Astrocyte of the spinal cord (primary cell): ENCODE results near the gene FNBP1.
"Not testable (repeated sequence)": the region's sequence is repeated elsewhere in the genome, so short reads cannot be mapped to it uniquely, and the experiment has no call there.

Experiments used
- DNase-seq: peaks from one replicate; pipeline ENCODE4 v3.0.0; 2011; ENCODE audit warnings: low read depth, low spot score
- H3K4me3 ChIP-seq: 2 replicates; pipeline ENCODE4 v1.5.1; 2011; ENCODE audit warnings: low read depth, mild to moderate bottlenecking, low read length, moderate library complexity
- in situ Hi-C: cut with HindIII; loops from 2 replicates; pipeline ENCODE4 v1.10.0; 2017; ENCODE audit warnings: low sequenced_read_pairs
- TF ChIP-seq, protein P1 (sequence below): IDR thresholded peaks from 2 replicates; pipeline ENCODE4 v1.5.1; 2012; ENCODE audit warnings: low read depth, mild to moderate bottlenecking, low read length, inconsistent platforms

Gene FNBP1

DNA sequence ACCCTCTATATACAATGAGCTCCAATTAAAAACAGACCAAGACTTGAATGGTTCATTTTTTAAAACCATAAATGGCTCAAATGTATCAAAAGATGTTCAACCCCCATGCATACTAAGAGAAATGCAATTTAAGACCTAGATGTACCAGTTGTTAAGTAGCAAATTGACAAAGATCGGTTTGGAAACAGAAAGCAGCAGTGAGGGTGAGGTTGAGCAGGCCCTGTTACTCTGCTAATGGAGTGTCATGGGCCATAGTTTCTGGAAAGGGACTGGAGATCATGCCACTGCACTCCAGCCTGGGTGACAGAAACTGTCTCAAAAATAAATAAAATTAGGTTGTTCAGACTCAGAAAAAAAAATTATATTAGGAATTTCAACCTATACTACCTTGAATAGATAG, 55.0 kb downstream of the FNBP1 start:
- in situ Hi-C loops = no loop called here
- TF ChIP-seq, protein P1, sequence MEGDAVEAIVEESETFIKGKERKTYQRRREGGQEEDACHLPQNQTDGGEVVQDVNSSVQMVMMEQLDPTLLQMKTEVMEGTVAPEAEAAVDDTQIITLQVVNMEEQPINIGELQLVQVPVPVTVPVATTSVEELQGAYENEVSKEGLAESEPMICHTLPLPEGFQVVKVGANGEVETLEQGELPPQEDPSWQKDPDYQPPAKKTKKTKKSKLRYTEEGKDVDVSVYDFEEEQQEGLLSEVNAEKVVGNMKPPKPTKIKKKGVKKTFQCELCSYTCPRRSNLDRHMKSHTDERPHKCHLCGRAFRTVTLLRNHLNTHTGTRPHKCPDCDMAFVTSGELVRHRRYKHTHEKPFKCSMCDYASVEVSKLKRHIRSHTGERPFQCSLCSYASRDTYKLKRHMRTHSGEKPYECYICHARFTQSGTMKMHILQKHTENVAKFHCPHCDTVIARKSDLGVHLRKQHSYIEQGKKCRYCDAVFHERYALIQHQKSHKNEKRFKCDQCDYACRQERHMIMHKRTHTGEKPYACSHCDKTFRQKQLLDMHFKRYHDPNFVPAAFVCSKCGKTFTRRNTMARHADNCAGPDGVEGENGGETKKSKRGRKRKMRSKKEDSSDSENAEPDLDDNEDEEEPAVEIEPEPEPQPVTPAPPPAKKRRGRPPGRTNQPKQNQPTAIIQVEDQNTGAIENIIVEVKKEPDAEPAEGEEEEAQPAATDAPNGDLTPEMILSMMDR = no peak
- DNase-seq = no peak
- no peak overlapping the region for H3K4me3 ChIP-seq

DNA sequence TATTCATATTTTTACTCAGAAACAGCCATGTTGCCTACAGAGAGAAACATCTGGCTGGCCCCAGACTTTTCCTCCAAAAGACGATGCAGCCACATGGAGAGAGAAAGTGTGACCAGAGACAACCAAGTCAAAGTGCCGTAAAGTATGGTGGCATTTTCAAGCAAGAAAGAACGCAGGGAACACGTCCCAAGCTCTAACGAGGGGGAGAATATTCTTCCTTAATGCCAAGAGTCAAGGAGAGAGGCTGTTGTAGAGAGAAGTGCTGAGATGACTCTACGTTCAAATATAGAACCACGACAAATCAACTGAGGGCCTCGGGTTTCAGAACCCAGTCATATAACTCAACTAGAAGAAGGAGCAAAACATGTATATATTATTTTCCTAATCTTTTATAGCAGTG, 55.9 kb downstream of the FNBP1 start:
- no peak overlapping the region for H3K4me3 ChIP-seq
- TF ChIP-seq, protein P1 = no peak
- in situ Hi-C loops = no loop called here
- DNase-seq = no peak

DNA sequence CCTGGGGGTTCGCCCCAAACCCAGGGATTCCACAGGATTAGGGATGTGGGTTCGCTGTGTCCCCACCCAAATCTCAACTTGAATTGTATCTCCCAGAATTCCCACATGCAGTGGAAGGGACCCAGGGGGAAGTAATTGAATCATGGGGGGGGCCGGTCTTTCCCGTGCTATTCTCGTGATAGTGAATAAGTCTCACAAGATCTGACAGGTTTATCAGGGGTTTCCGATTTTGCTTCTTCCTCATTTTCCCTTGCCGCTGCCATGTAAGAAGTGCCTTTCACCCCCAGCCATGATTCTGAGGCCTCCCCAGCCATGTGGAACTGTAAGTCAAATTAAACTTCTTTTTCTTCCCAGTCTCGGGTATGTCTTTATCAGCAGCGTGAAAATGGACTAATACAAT, 58.4 kb downstream of the FNBP1 start:
- H3K4me3 ChIP-seq, in situ Hi-C loops, DNase-seq: not testable (repeated sequence)

DNA sequence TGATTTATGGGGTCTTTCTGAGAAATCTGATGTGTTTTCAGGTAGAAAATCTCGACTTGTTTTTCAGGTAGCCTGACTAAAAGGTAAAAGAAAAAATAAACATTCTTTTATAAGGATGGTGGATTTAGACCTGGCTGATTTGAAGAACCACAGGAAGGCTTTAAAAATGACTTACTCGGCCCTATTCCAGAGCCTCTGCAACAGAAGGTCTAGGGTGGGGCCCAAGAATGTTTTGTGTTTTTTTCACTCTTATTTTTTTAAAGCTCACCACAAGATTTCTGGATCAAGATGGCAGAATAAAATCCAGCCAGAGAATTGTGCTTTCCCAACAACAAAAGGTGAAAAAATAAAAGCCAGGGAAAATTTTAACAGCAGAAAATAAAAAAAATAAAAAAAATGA, 59.1 kb downstream of the FNBP1 start:
- no peak overlapping the region for H3K4me3 ChIP-seq
- in situ Hi-C loops = no loop called here
- TF ChIP-seq, protein P1 = no peak
- peak; percentile 63 for DNase-seq

DNA sequence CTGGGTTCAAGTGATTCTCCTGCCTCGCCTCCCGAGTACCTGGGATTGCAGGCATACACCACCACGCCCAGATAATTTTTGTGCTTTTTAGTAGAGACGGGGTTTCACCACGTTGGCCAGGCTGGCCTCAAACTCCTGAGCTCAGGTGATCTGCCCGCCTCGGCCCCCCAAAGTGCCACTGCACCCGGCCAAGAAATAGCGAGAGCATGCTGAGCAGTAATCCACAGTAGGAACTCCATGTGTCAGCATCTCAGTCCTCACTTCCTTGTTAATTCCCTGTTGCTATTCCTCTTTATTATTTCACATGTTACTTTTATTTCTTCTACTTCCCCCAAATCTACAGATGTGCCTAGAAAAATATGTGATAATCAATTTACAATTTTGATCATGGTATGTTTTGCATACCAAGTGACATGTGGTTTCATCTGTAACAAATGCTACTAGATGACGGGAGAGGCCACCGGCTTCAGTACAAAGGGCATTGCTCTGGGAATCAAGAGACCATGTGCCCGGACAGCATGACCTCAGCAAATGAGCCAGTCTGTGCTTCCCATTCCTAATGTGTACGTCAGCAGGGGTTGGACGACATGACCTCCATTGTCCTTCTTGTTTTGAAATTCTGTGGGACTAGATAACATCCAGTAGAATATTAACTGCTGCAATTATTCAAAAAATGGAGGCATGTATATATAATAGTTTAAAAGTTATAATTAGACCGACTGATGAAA, 61.6 kb downstream of the FNBP1 start:
- in situ Hi-C loops = no loop called here
- TF ChIP-seq, protein P1 = no peak
- DNase-seq = no peak
- no peak overlapping the region for H3K4me3 ChIP-seq

DNA sequence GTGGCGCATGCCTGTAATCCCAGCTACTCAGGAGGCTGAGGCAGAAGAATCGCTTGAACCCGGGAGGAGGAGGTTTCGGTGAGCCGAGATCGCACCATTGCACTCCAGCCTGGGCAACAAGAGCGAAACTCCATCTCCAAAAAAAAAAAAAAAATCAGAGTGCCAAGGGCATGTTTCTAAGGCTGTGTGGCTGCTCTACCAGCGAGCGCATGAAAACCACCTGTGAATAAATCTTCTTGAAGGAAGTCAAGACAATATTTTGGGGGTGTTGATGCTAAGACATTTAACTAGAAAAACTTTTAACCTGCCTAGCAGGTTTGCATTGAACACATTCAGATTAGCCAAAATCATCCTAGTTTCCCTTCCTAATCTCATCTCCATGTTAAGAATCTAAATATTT, 62.8 kb downstream of the FNBP1 start:
- DNase-seq, H3K4me3 ChIP-seq, in situ Hi-C loops: not testable (repeated sequence)

DNA sequence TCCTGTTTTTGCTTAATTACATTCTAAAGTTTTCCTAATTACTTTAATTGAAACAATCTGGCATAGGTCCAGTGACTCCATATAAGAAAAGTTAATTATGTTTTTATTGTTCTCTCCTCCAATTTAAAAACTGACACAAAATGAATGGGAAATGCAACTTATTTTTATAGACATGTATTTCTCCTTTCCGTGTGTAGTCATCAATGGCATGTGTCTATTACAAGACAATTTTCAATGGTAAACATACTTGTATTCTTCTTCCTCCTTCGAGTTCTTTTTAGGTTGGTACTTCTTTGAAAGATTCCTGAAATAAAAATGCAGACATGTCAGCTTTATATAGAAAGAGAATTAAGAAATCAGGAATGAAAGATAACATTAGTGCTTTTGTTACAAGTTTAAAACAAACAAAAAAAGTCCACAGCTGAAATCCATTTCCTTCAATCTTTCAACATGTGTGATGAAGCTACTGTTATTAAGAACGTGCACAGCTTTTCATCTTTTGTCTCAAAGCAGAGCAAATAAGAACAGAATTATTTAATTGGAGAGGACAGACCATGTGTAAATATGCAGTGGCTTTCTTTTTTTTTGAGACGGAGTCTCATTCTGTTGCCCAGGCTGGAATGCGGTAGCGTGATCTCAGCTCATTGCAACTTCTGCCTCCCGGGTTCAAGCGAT, 63.8 kb downstream of the FNBP1 start:
- TF ChIP-seq, protein P1 = no peak
- in situ Hi-C loops = no loop called here
- no peak overlapping the region for H3K4me3 ChIP-seq
- no peak for DNase-seq

DNA sequence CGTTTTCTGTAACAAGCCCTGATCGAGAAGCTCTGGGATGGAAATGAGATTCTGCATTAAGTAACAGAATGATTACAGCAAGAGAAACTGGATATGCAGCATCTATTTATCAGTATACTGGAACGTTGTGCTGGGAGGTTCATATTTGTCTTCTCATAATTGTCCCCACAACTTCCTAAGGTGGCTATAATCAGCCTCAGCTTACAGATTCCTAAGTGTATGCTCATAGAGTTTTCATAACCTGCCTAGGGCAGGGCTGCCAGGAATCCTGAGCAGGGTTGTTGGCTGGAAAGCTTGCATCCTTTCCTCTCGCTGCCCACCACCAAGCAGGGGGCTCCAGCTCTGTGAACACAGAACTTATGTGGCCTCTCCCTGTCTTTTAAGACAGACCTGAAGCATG, 70.2 kb downstream of the FNBP1 start:
- no peak overlapping the region for H3K4me3 ChIP-seq
- in situ Hi-C loops = no loop called here
- DNase-seq = no peak
- TF ChIP-seq, protein P1 = no peak
